Right hindlimb (tissue), 1 donor: ENCODE data around the gene MMEL1.
"Not testable (repeated sequence)": the region's sequence is repeated elsewhere in the genome, so short reads cannot be mapped to it uniquely, and the experiment has no call there.

Source experiments
- DNase-seq: peaks from one replicate; pipeline ENCODE4 v3.0.0-alpha.2; 2018

MMEL1 gene

GRCh38 chr1:2555634-2556276 is 77.1 kb downstream of the MMEL1 start:
- DNase-seq: peak; percentile 56

- DNase-seq: peak; percentile 56
These were observed 78.0 kb downstream of the MMEL1 start for GRCh38 chr1:2554621-2555387.

GRCh38 chr1:2553871-2554620 is 78.8 kb downstream of the MMEL1 start:
- no peak for DNase-seq

- not testable (repeated sequence) for DNase-seq
These were observed 79.7 kb downstream of the MMEL1 start for GRCh38 chr1:2553076-2553475.

- no peak for DNase-seq
These were observed 80.6 kb downstream of the MMEL1 start for GRCh38 chr1:2552189-2552588.

GRCh38 chr1:2551544-2551943 is 81.3 kb downstream of the MMEL1 start:
- not testable (repeated sequence) for DNase-seq

GRCh38 chr1:2550309-2550861 is 82.4 kb downstream of the MMEL1 start:
- DNase-seq: not testable (repeated sequence)

- DNase-seq: not testable (repeated sequence)
These were observed 83.3 kb downstream of the MMEL1 start for GRCh38 chr1:2549367-2550029.

- peak; percentile 84 for DNase-seq
These were observed 84.7 kb downstream of the MMEL1 start for GRCh38 chr1:2548068-2548589.

GRCh38 chr1:2547210-2548067 is 85.4 kb downstream of the MMEL1 start:
- DNase-seq: no peak

- DNase-seq: peak; percentile 77
These were observed 86.2 kb downstream of the MMEL1 start for GRCh38 chr1:2546515-2547209.

- DNase-seq: peak; percentile 80
These were observed 86.9 kb downstream of the MMEL1 start for GRCh38 chr1:2545754-2546514.

- DNase-seq: no peak
These were observed 87.8 kb downstream of the MMEL1 start for GRCh38 chr1:2544875-2545640.

GRCh38 chr1:2544093-2544874 is 88.5 kb downstream of the MMEL1 start:
- peak; percentile 54 for DNase-seq

GRCh38 chr1:2543543-2544092 is 89.2 kb downstream of the MMEL1 start:
- no peak for DNase-seq

GRCh38 chr1:2542246-2542915 is 90.4 kb downstream of the MMEL1 start:
- DNase-seq: no peak

GRCh38 chr1:2541619-2542245 is 91.1 kb downstream of the MMEL1 start:
- DNase-seq: no peak
